GM12891 (cell line): ENCODE measurements around the gene TSFM.

Experiments used
- DNase-seq: peaks from one replicate; pipeline ENCODE4 v3.0.0; 2011; ENCODE audit warnings: low spot score; ENCODE audit not compliant: insufficient read length
- FAIRE-seq: peaks from 2 replicates; lab custom pipeline; 2011; peaks lifted over from hg19 to GRCh38; lab: Jason Lieb, UNC
- PAX5 ChIP-seq: IDR thresholded peaks from 2 replicates; pipeline ENCODE4 v1.6.1; 2011; ENCODE audit warnings: low read length, moderate library complexity, mild to moderate bottlenecking; ENCODE audit not compliant: insufficient read depth, severe bottlenecking
- POLR2A ChIP-seq: IDR thresholded peaks from 2 replicates; pipeline ENCODE4 v1.6.1; 2011; ENCODE audit warnings: low read depth, low read length, control low read depth
- POLR2AphosphoS5 ChIP-seq: IDR thresholded peaks from 2 replicates; pipeline ENCODE4 v1.6.1; 2011; ENCODE audit warnings: low read depth, low read length, control low read depth
- POU2F2 ChIP-seq: IDR thresholded peaks from 2 replicates; pipeline ENCODE4 v1.6.1; 2011; ENCODE audit warnings: low read depth, mild to moderate bottlenecking, control low read depth, low read length, moderate library complexity
- SPI1 ChIP-seq: IDR thresholded peaks from 2 replicates; pipeline ENCODE4 v1.6.1; 2011; ENCODE audit warnings: low read depth, low read length, control low read depth
- TAF1 ChIP-seq: IDR thresholded peaks from 2 replicates; pipeline ENCODE4 v1.6.1; 2011; ENCODE audit warnings: low read depth, low read length, control low read depth

TSFM gene

GRCh38 chr12:57762463-57762862 is 20.1 kb upstream of the TSFM start:
- TF ChIP-seq TAF1 (no peak), POLR2AphosphoS5 (no peak), PAX5 (no peak), POLR2A (no peak)
- FAIRE-seq, result no peak
- no peak for DNase-seq

GRCh38 chr12:57763881-57764661 is 18.5 kb upstream of the TSFM start:
- TF ChIP-seq POLR2A (no peak), POU2F2 (no peak), TAF1 (no peak), POLR2AphosphoS5 (no peak)
- DNase-seq (no peak), FAIRE-seq (no peak)

GRCh38 chr12:57764662-57765002 is 18.0 kb upstream of the TSFM start:
- DNase-seq, result no peak
- FAIRE-seq, result peak; percentile 5

GRCh38 chr12:57765003-57765697 is 17.4 kb upstream of the TSFM start:
- FAIRE-seq, result peak; percentile 85
- no peak for DNase-seq
- TF ChIP-seq POU2F2, result no peak
- 0 out of 2 replicates have a peak, but pooled peaks have one; percentile 17 for TF ChIP-seq SPI1

More at GRCh38 chr12:57764662-57765002, 18.0 kb upstream of the TSFM start:
- no peak for TF ChIP-seq PAX5
- 0 out of 2 replicates have a peak, but pooled peaks have one; percentile 17 for TF ChIP-seq SPI1
- TF ChIP-seq POLR2AphosphoS5, result no peak
- no peak for TF ChIP-seq POU2F2

GRCh38 chr12:57765698-57766463 is 16.7 kb upstream of the TSFM start:
- FAIRE-seq, result no peak
- no peak for TF ChIP-seq PAX5
- TF ChIP-seq SPI1, result no peak
- TF ChIP-seq POLR2AphosphoS5, result no peak
- no peak for TF ChIP-seq POU2F2
- TF ChIP-seq TAF1, result no peak
- no peak for TF ChIP-seq POLR2A

GRCh38 chr12:57766464-57767304 is 15.9 kb upstream of the TSFM start, which contains the start of gene CYP27B1:
Gene CYP27B1, minus strand, starts transcription at chr12:57767078. Its CDS starts 37 bp downstream, at chr12:57767041.
- DNase-seq (no peak), FAIRE-seq (peak; percentile 16)
- TF ChIP-seq POU2F2 (no peak), PAX5 (no peak), TAF1 (no peak)

More at GRCh38 chr12:57765698-57766463, 16.7 kb upstream of the TSFM start:
- DNase-seq, result no peak

- no peak for DNase-seq
- no peak for FAIRE-seq
- no peak for TF ChIP-seq POU2F2
- no peak for TF ChIP-seq SPI1
- no peak for TF ChIP-seq TAF1
- no peak for TF ChIP-seq PAX5
- no peak for TF ChIP-seq POLR2A
- no peak for TF ChIP-seq POLR2AphosphoS5
These were observed 15.3 kb upstream of the TSFM start for GRCh38 chr12:57767305-57767698.

- DNase-seq, result no peak
- no peak for FAIRE-seq
- TF ChIP-seq PAX5, result no peak
- TF ChIP-seq POU2F2, result no peak
These were observed 14.7 kb upstream of the TSFM start for GRCh38 chr12:57767876-57768275.

- TF ChIP-seq TAF1, result no peak
- FAIRE-seq, result no peak
- DNase-seq, result no peak
These were observed 13.0 kb upstream of the TSFM start for GRCh38 chr12:57769594-57769993.
